BJ (cell line): ENCODE results near the gene RPS6KC1. TPM values are rescaled to one million over a fixed set of nuclear protein-coding genes. Genes with fewer than 3 reads are reported as not detected.

Source experiments
- CTCF ChIA-PET: fragments of 350-600 bp; formaldehyde crosslinking; extraction: SDS; loops from one replicate; lab custom pipeline; 2021; ENCODE audit warnings: antibody characterized with exemption, inconsistent platforms; lab: Yijun Ruan, JAX
- POLR2A ChIA-PET: fragments of 300-600 bp; sonication (Branson Sonifier 250); formaldehyde crosslinking; extraction: SDS; loops from one replicate; lab custom pipeline; 2021; ENCODE audit warnings: antibody characterized with exemption; lab: Charles Lee
- DNase-seq: peaks from one replicate; pipeline ENCODE4 v3.0.0-alpha.2; 2011; ENCODE audit warnings: low read depth
- H3K27me3 ChIP-seq: 2 replicates; pipeline ENCODE4 v1.6.0; 2011; ENCODE audit warnings: low read length; ENCODE audit not compliant: control insufficient read depth, insufficient read depth
- H3K36me3 ChIP-seq: 2 replicates; pipeline ENCODE4 v1.5.1; 2011; ENCODE audit warnings: low read length; ENCODE audit not compliant: control insufficient read depth, insufficient read depth
- H3K4me3 ChIP-seq: 2 replicates; pipeline ENCODE4 v1.5.1; 2011; ENCODE audit warnings: low read depth, mild to moderate bottlenecking, control low read depth, low read length
- polyA plus RNA-seq: library from polyadenylated mRNA; depleted of rRNA; stranded (reverse); fragments of >200 nt; gene quantifications from 2 replicates; pipeline ENCODE4 v1.2.3, GENCODE V29; 2011
- TF ChIP-seq, protein P1 (sequence below): IDR thresholded peaks from 2 replicates; pipeline ENCODE4 v1.5.1; 2011; ENCODE audit warnings: low read depth, mild to moderate bottlenecking, control low read depth, inconsistent platforms, low read length, moderate library complexity; ENCODE audit not compliant: insufficient read depth

RPS6KC1 gene
- polyA plus RNA-seq, 1 experiment: 6.7 TPM

- Histone ChIP-seq H3K36me3 (no peaks in the 10 kb centered on the region), H3K27me3 (no peaks in the 10 kb centered on the region), H3K4me3 (no peak overlapping the region)
- ChIA-PET CTCF (no interaction called here), POLR2A (no interaction called here)
- TF ChIP-seq, protein P1, sequence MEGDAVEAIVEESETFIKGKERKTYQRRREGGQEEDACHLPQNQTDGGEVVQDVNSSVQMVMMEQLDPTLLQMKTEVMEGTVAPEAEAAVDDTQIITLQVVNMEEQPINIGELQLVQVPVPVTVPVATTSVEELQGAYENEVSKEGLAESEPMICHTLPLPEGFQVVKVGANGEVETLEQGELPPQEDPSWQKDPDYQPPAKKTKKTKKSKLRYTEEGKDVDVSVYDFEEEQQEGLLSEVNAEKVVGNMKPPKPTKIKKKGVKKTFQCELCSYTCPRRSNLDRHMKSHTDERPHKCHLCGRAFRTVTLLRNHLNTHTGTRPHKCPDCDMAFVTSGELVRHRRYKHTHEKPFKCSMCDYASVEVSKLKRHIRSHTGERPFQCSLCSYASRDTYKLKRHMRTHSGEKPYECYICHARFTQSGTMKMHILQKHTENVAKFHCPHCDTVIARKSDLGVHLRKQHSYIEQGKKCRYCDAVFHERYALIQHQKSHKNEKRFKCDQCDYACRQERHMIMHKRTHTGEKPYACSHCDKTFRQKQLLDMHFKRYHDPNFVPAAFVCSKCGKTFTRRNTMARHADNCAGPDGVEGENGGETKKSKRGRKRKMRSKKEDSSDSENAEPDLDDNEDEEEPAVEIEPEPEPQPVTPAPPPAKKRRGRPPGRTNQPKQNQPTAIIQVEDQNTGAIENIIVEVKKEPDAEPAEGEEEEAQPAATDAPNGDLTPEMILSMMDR: no peak
- DNase-seq: no peak
Observed at GRCh38 chr1:213221209-213221608, 170.2 kb downstream of the RPS6KC1 start.

- CTCF ChIA-PET: no interaction called here
- Histone ChIP-seq H3K27me3 (no peaks in the 10 kb centered on the region), H3K4me3 (no peak overlapping the region), H3K36me3 (no peaks in the 10 kb centered on the region)
- TF ChIP-seq, protein P1: no peak
- POLR2A ChIA-PET: no interaction called here
- no peak for DNase-seq
Observed at GRCh38 chr1:213227458-213227857, 176.4 kb downstream of the RPS6KC1 start.

GRCh38 chr1:213231795-213232231, 180.8 kb downstream of the RPS6KC1 start:
- no peak overlapping the region for H3K4me3 ChIP-seq

DNA sequence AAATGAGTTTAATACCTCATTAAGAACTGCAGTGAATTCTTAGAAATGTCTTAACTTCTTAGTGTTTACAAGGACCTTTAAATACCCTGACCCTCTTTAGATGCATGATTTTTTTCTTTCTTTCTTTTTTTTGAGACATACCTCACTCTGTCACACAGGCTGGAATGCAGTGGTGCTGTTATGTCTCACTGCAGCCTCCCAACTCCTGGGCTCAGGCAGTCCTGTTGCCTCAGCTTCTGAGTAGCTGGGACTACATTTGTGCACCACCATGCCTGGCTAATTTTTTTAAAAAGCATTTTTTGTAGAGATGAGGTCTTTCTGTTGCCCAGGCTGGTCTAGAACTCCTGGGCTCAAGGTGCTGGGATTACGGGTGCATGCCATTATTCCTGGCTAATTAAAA, 191.8 kb downstream of the RPS6KC1 start:
- TF ChIP-seq, protein P1: no peak
- no peak for DNase-seq
- H3K36me3 ChIP-seq: no peaks in the 10 kb centered on the region
- H3K4me3 ChIP-seq: no peak overlapping the region
- H3K27me3 ChIP-seq: no peaks in the 10 kb centered on the region
- CTCF ChIA-PET: interaction anchor here (1.2 kb wide), 1 partner anchor 15 kb away, joined by 3 read pairs; no protein-coding TSS in a partner anchor
- POLR2A ChIA-PET: no interaction called here

More at GRCh38 chr1:213231795-213232231, 180.8 kb downstream of the RPS6KC1 start:
- H3K36me3 ChIP-seq: no peaks in the 10 kb centered on the region
- peak; percentile 4 for DNase-seq
- ChIA-PET CTCF (no interaction called here), POLR2A (no interaction called here)
- H3K27me3 ChIP-seq: no peaks in the 10 kb centered on the region
- TF ChIP-seq, protein P1: no peak

- Histone ChIP-seq H3K4me3 (no peak overlapping the region), H3K36me3 (no peaks in the 10 kb centered on the region), H3K27me3 (no peaks in the 10 kb centered on the region)
- CTCF ChIA-PET: interaction anchor here (0.6 to 2.0 kb wide), 4 partner anchors 12 to 994 kb away, joined by 3 to 11 read pairs (median 4); no protein-coding TSS in a partner anchor
- peak; percentile 4 for DNase-seq
- POLR2A ChIA-PET: no interaction called here
- TF ChIP-seq, protein P1: peak; percentile 71
Observed at GRCh38 chr1:213244664-213245091, 193.6 kb downstream of the RPS6KC1 start.
